GM12878 (cell line): ENCODE measurements around the gene CCNL1. TPM values are rescaled to one million over a fixed set of nuclear protein-coding genes. Genes with fewer than 3 reads are reported as not detected.
A peak's percentile ranks its signal among the peaks of the same experiment; 100 is the strongest.

ENCODE experiments used
- ATAC-seq: fragments of 200-7000 bp; cut with Tn5 transposase; 3 replicates; pipeline ENCODE4 v1.9.1; 2020; ENCODE audit warnings: mild to moderate bottlenecking, moderate library complexity
- BruUV-seq: library from RNA; stranded (reverse); fragments of 400-500 nt; replicated peaks from 2 replicates; lab custom pipeline; 2021; lab: Mats Ljungman, UMichigan
- CTCF ChIA-PET: fragments of 300-600 bp; sonication (Branson Sonifier 250); formaldehyde crosslinking; extraction: SDS; loops from one replicate; lab custom pipeline; 2021; ENCODE audit warnings: inconsistent platforms; lab: Yijun Ruan, JAX
- POLR2A ChIA-PET: fragments of 350-600 bp; formaldehyde crosslinking; extraction: SDS; loops from one replicate; lab custom pipeline; 2021; ENCODE audit warnings: inconsistent platforms; lab: Charles Lee
- RAD21 ChIA-PET: fragments of 300-600 bp; sonication (Branson Sonifier 250); formaldehyde crosslinking; loops from one replicate; lab custom pipeline; 2023; ENCODE audit warnings: antibody characterized with exemption; ENCODE audit not compliant: unreplicated experiment; lab: Charles Lee
- SMC1A ChIA-PET: fragments of 300-600 bp; sonication (Branson Sonifier 250); formaldehyde crosslinking; loops from one replicate; lab custom pipeline; 2023; ENCODE audit not compliant: unreplicated experiment, uncharacterized antibody; lab: Charles Lee
- DNase-seq: peaks from one replicate; pipeline ENCODE4 v3.0.0-alpha.2; 2011; ENCODE audit warnings: low read depth, low spot score
- FAIRE-seq: peaks from 3 replicates; lab custom pipeline; 2011; peaks lifted over from hg19 to GRCh38; lab: Jason Lieb, UNC
- H2AFZ ChIP-seq: 2 replicates; pipeline ENCODE4 v1.6.0; 2011; ENCODE audit warnings: low read depth, low read length, control low read depth; ENCODE audit not compliant: control insufficient read depth
- H3K27ac ChIP-seq: 2 replicates; pipeline ENCODE4 v1.5.1; 2011; ENCODE audit warnings: control low read depth; ENCODE audit not compliant: control insufficient read depth, insufficient read depth
- H3K27me3 ChIP-seq, 2 experiments: replicated peaks in 1 of 2; 2 replicates each; pipeline versions ENCODE4 v1.6.0 to v1.6.1; 2011; ENCODE audit warnings: low read length in 1 of 2; ENCODE audit not compliant: control insufficient read depth in 2 of 2, insufficient read depth in 2 of 2
- H3K36me3 ChIP-seq, 2 experiments: 2 replicates each; pipeline ENCODE4 v1.5.1; 2011; ENCODE audit warnings: low read length in 1 of 2; ENCODE audit not compliant: control insufficient read depth in 2 of 2, insufficient read depth in 2 of 2
- H3K4me1 ChIP-seq: 2 replicates; pipeline ENCODE4 v1.6.1; 2011; ENCODE audit warnings: mild to moderate bottlenecking, low read length, moderate library complexity, mixed read lengths; ENCODE audit not compliant: control insufficient read depth, insufficient read depth
- H3K4me2 ChIP-seq: 2 replicates; pipeline ENCODE4 v1.6.0; 2011; ENCODE audit warnings: control low read depth; ENCODE audit not compliant: control insufficient read depth, insufficient read depth
- H3K4me3 ChIP-seq: fragments of 200-600 bp; sonication (generic); 2 replicates; pipeline ENCODE4 v1.5.1; 2016
- H3K79me2 ChIP-seq: 2 replicates; pipeline ENCODE4 v1.6.0; 2011; ENCODE audit warnings: low read length; ENCODE audit not compliant: control insufficient read depth, insufficient read depth
- H3K9ac ChIP-seq: 2 replicates; pipeline ENCODE4 v1.8.0; 2011; ENCODE audit warnings: low read length, control low read depth, mixed read lengths; ENCODE audit not compliant: control insufficient read depth, insufficient read depth
- H3K9me3 ChIP-seq: replicated peaks from 3 replicates; pipeline ENCODE4 v1.5.1; 2011; ENCODE audit warnings: mild to moderate bottlenecking, low read length; ENCODE audit not compliant: control insufficient read depth, insufficient read depth
- H4K20me1 ChIP-seq: 2 replicates; pipeline ENCODE4 v1.6.0; 2011; ENCODE audit not compliant: control insufficient read depth, insufficient read depth
- TCF3 ChIP-seq: IDR thresholded peaks from 2 replicates; pipeline ENCODE4 v1.6.1; 2012; ENCODE audit warnings: low read depth, mild to moderate bottlenecking, low read length, borderline replicate concordance; ENCODE audit not compliant: insufficient read depth
- ZNF24 ChIP-seq: fragments of 450-650 bp; IDR thresholded peaks from 2 replicates; pipeline ENCODE4 v1.6.1; 2017; ENCODE audit warnings: antibody characterized with exemption, mild to moderate bottlenecking
- WGBS: methylation state at CpG from one replicate; pipeline ENCODE4 v1.1.6; 2016; ENCODE audit warnings: low lambda C conversion rate; ENCODE audit not compliant: insufficient replicate concordance, insufficient coverage; ENCODE audit errors: missing lambda C conversion rate; 5-methylcytosine and 5-hydroxymethylcytosine counted together
- in situ Hi-C: fragments of 300-500 bp; cut with MboI; formaldehyde crosslinking; loops from 9 replicates; pipeline ENCODE4 v1.14.3; 2018; ENCODE audit warnings: mixed read lengths
- intact Hi-C: fragments of 100-400 bp; cut with micrococcal nuclease; formaldehyde crosslinking; loops from one replicate; pipeline ENCODE4 v1.14.2; 2022; ENCODE audit not compliant: unreplicated experiment
- polyA plus RNA-seq, 11 experiments: library from polyadenylated mRNA; depleted of rRNA in 4 of 11; unstranded in 6 of 11; stranded (reverse) in 5 of 11; fragments of >200 nt; fragmentation: Nextera tagmentation in 4 of 11; fragmentation: Illumina TruSeq in 1 of 11; extraction: Ambion mirVana in 4 of 11; extraction: Trizol in 1 of 11; gene quantifications; 1 replicate in 1 of 11; 2 replicates in 10 of 11; pipeline versions ENCODE4 v1.2.1 to v1.2.3, GENCODE V29; 2011 to 2016; ENCODE audit warnings: inconsistent platforms in 2 of 11, missing spikeins in 2 of 11, low read depth in 1 of 11
- total RNA-seq, 4 experiments: library from RNA; depleted of rRNA in 3 of 4; stranded (reverse); fragments of >200 nt in 3 of 4; fragmentation: Illumina TruSeq in 1 of 4; extraction: Trizol in 1 of 4; gene quantifications; 2 replicates each; pipeline versions ENCODE4 v1.2.1 to v1.2.3, GENCODE V29; 2013 to 2021
- TF ChIP-seq, protein P1 (sequence below): fragments of 450-650 bp; conservative IDR thresholded peaks from 2 replicates; pipeline ENCODE4 v1.6.1; 2017; ENCODE audit warnings: mild to moderate bottlenecking, moderate library complexity
- TF ChIP-seq, protein P2 (sequence below), 3 experiments: IDR thresholded peaks in 2 of 3; conservative IDR thresholded peaks in 1 of 3; 2 replicates each; pipeline ENCODE4 v1.5.1; 2011; ENCODE audit warnings: low read depth in 3 of 3, low read length in 3 of 3, mild to moderate bottlenecking in 3 of 3, control low read depth in 2 of 3, moderate library complexity in 2 of 3, inconsistent platforms in 1 of 3, mixed read lengths in 1 of 3; ENCODE audit not compliant: control insufficient read depth in 2 of 3, insufficient read depth in 1 of 3; ENCODE audit errors: extremely low read depth in 1 of 3

The CCNL1 gene
- total and polyA plus RNA-seq, 10 of the 15 experiments (the other 5 are each of a cell fraction or from before 2014, with no cell fraction given) = 22.2 to 174 (median 115) TPM

DNA sequence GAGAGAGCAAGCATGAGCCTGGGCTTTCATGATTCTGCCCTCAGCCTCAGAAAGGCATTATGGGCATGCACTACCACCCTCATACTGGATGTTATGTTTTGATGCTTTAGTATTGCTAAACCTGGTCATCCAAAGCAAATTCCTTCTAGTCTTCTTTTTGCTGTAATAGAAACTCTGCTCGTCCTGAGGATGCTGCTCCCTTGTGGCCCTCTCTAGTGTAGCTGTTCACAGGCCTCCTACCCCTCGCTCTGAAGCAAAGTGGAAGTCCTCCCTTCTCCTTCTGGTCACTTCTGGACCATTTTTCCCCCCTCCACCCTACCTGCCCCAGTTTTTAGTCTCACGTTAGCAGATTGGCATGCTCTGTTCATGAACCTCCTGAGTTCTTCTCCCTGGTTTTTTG lies 22.9 kb upstream of the CCNL1 start:
- POLR2A ChIA-PET = no interaction called here
- Histone ChIP-seq H3K27me3 (no peaks in the 10 kb centered on the region), H3K9me3 (peaks cover 9% of the 10 kb centered on the region), H3K4me3 (no peak overlapping the region), H3K4me1 (no peaks in the 10 kb centered on the region), H4K20me1 (no peaks in the 10 kb centered on the region), H2AFZ (no peak overlapping the region), H3K79me2 (no peaks in the 10 kb centered on the region), H3K4me2 (no peak overlapping the region), H3K27ac (no peak overlapping the region), H3K36me3 (no peaks in the 10 kb centered on the region; a peak in 1 of 4 replicates), H3K9ac (no peak overlapping the region)
- in situ Hi-C loops (no loop called here), intact Hi-C loops (no loop called here)
- ATAC-seq (no peak), FAIRE-seq (no peak), DNase-seq (no peak)
- WGBS = 70% methylated on average over 3 of the region's 3 CpGs
- RAD21 ChIA-PET = no interaction called here
- SMC1A ChIA-PET = no interaction called here
- no TSS peak for BruUV-seq
- TF ChIP-seq ZNF24 = no peak
- TF ChIP-seq, protein P1, sequence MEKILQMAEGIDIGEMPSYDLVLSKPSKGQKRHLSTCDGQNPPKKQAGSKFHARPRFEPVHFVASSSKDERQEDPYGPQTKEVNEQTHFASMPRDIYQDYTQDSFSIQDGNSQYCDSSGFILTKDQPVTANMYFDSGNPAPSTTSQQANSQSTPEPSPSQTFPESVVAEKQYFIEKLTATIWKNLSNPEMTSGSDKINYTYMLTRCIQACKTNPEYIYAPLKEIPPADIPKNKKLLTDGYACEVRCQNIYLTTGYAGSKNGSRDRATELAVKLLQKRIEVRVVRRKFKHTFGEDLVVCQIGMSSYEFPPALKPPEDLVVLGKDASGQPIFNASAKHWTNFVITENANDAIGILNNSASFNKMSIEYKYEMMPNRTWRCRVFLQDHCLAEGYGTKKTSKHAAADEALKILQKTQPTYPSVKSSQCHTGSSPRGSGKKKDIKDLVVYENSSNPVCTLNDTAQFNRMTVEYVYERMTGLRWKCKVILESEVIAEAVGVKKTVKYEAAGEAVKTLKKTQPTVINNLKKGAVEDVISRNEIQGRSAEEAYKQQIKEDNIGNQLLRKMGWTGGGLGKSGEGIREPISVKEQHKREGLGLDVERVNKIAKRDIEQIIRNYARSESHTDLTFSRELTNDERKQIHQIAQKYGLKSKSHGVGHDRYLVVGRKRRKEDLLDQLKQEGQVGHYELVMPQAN = no peak
- TF ChIP-seq, protein P2, sequence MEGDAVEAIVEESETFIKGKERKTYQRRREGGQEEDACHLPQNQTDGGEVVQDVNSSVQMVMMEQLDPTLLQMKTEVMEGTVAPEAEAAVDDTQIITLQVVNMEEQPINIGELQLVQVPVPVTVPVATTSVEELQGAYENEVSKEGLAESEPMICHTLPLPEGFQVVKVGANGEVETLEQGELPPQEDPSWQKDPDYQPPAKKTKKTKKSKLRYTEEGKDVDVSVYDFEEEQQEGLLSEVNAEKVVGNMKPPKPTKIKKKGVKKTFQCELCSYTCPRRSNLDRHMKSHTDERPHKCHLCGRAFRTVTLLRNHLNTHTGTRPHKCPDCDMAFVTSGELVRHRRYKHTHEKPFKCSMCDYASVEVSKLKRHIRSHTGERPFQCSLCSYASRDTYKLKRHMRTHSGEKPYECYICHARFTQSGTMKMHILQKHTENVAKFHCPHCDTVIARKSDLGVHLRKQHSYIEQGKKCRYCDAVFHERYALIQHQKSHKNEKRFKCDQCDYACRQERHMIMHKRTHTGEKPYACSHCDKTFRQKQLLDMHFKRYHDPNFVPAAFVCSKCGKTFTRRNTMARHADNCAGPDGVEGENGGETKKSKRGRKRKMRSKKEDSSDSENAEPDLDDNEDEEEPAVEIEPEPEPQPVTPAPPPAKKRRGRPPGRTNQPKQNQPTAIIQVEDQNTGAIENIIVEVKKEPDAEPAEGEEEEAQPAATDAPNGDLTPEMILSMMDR (IDR thresholded peaks at IDR 0.05 in 2 of 3, conservative IDR thresholded peaks at IDR 0.05 in 1 of 3; ENCODE audit: control insufficient read depth in 2 of 3, extremely low read depth in 1 of 3, insufficient read depth in 1 of 3, low read depth in 3 of 3, low read length in 3 of 3) = peak in 1 of 3 experiments; percentile 12; a peak in 2 of 6 replicates
- TF ChIP-seq TCF3 = no peak
- CTCF ChIA-PET = interaction anchor here (1.0 kb wide), 1 partner anchor 20 kb away, joined by 3 read pairs; no protein-coding TSS in a partner anchor
